Measurements from ENCODE around the gene PDRG1.

PDRG1 gene

DNA sequence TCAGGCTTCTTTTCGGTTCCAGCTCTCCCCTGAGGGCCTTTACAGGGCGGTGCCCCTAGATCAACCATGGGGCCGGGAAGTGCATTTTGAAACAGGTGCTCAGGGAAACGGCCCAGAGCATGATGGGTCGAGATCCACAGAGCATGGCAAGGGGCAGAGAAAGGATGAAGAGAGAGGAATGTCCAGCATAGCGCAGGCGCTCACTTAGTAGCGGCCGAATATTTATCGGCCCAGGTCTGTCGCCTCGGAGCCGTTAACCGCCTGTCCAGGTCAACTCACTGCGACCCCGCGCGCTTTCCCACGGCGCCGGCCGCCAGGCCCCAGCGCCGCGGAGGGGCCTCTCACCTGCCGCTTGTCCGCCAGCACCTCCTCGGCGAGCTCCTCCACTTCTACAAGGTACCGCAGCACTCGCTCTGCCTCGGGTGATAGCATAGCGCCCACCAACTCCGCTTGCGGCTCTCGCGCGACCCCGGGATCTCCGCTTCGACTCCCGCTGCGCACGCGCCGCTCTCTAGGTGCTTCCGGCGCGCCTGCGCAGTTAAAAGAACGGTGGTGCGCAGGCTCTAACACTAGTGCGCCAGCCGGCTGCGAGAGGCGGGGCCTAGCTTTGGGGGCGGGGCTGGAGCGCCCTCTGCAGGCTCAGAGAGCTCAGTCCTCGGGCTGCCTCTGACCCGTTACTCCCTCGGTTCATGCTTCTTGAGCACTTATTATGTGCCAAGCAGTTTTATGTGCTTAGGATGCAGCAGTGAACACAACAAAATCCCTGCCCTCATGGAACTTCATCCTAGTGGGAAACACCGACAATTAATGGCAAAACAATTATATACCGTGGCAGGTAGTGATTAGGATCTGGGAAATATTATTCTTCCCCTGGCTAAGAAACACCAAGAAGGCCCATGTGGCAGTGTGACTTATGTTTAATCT lies at the start of gene PDRG1:
PDRG1 (minus strand) TSS at position 517 of the 924 bp plus-strand sequence; CDS start at position 432, 85 bp downstream.
- DNase-seq, result peak; percentile 98

DNA sequence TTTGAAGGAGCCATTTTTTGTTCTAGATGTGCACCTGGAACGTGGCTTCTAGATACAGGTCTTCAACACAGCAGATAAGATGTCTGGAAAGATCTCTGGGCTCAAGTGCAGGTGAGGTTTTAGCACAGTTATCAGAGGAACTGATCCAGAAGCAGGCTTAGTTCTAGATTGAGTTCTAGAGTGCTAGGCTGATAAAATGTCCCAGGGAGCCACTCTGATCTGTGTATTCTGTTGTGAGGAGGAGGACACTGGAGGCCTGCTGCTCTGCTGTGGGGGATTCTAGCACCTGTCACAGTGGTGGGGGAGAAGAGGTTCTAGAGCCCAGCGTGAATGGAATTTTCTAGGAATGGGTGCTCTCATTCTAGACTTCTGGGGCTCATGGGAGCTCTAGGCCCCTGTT lies 46.4 kb upstream of the PDRG1 start:
- no peak for DNase-seq

DNA sequence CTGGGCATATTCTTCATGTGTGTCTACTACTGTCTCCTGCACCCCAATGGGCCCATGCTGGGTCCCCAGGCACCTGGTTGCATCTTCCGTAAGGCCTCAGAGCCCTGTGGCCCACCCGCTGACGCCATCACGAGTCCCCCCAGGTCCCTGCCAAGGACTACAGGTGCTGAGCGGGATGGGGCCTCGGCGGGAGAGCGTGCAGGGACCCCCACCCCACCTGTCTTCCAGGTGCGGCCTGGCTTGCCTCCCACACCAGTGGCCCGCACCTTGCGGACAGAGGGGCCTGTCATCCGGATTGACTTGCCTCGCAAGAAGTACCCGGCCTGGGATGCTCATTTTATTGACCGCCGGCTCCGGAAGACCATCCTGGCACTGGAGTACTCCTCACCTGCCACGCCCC lies 45.1 kb upstream of the PDRG1 start:
- DNase-seq, result no peak

DNA sequence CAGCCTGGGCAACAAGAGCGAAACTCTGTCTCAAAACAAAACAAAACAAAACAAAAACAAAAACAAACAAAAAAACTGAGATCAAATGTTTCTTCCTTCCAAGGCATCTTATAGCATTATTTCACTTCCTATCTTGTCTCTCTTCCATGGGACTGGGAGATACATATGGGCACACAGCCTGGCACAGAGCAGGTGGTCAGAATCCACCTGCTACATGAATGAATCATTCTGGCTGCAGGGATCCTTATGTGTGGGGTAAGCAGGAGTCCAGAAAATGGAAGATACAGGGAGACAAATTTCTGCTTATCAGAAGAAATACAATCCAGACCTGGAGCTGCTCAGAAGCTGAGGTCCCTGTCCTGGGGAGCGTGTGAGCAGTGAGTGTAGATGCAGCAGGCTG lies 40.2 kb upstream of the PDRG1 start:
- no peak for DNase-seq

DNA sequence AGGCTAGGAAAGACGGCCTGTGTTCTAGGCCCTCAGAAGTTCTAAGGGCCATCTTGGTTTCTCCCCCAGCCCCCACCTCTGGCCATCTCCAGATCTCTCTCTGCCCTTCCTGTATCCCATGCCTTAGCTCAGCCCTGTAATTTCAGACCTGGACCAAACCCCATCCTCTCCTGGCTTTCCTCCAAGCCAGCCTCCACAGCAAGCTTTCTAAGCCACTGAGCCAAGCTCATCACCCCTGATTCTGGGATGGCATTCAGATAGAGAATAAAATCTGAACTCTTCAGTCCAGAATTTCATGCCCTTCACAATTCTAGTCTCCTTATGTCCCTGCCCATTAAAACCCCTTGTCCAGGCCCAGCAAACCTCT lies 39.5 kb upstream of the PDRG1 start:
- DNase-seq, result no peak

DNA sequence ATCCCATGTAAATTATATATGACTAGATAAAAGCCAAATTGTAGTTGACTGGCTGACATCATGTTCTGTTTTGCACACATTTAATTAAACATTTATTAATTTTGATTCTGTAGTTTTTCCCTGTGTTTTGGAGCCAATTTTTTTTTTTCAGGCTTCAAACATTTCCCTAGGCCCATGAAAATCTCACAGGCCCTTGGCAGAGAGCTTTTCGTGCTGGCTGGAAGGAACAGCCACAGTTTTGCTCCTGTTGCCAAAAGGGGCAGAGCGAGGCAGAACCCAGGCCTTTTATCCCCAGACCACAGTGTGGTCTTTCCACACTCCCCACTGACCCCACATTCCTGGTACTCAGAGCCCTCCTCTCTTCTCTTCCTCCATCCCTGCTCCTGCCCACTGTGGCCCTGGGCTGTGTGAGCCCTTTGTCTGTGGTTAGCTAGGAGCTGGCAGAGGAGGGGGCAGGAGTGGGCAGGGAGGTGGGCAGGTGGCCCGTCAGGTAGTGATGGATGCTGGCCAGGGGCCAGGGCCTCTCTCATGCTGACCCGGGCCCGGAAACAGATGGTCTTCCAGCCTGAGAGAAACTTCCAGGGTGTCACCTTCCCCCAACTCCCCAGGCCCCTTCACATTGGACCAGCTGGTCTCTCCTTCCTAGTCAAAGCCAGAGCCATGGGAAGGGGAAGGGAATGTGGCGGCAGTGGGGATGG lies 38.9 kb upstream of the PDRG1 start:
- no peak for DNase-seq

DNA sequence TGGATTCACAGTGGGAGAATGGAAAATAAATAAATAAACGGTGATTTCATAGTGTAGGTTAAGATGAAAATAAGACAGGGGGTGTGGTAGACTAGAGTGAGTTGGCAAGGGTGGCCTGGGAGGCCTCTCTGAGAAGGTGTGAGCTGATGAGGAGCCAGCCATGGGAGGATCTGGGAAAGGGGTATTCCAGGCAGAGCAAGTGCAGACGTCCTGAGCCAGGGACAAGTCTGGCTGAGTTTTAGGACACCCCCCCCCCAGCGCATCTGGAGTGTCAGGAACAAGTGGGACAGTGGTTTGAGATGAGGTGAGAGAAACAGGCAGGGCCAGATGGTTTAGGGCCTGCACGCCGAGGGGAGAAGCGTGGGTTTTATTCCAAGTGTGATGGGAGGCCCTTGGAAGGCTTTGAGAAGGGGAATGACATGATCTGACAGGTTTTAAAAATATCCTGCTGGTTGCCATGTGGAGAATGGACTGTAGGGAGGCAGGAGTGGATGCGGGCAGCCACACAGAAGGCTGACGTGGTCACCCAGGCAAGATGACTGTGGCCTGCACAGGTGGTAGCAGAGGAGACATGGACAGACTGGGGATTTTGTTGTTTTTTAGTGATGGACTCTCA lies 37.3 kb upstream of the PDRG1 start:
- DNase-seq, result no peak

DNA sequence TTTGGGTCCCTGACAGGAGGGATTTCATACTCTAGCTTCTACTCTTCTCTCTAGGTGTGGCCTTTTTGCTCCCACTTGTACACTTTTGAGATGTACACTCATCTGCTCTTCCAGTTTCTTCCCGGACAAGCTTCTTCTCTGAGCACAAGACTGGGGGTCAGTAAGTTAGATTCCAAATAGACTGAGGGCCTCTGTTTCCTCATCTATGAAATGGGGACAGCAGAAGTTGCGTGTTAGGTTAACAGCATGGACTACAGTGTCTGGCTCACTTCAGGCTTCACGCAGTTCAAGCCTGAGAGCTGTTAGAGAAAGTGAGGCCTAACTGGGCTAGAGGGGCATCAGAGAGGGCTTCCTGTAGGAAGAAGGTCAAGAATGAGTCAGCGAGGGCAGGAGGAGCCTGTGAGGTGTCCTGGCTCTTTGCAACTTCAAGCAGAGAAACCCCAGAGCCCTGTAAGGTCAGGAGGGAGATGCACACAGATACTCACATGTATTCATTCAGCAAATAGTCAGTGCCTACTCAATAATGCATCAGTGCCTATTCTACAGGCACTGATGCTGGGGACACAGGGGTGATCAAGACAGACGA lies 36.7 kb upstream of the PDRG1 start:
- DNase-seq, result peak; percentile 72

DNA sequence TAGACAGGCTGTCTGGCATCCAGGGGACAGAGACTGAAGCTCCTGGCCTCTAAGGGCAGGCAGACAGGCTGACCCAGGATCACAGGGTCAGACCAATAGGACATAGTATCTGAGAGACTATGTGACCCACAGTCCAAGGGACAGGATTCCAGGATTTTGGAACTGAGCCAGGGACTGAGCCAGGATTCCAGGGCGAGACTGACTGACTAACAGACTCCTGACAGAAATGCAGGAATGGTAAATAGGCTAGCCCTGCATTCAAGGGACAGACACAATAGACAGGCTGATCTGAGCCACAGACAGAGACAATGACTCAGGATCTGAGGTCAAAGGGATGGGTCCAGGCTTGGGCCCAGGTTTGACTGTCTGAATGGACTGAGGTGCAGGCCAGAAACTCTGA lies 35.9 kb upstream of the PDRG1 start:
- peak; percentile 85 for DNase-seq

DNA sequence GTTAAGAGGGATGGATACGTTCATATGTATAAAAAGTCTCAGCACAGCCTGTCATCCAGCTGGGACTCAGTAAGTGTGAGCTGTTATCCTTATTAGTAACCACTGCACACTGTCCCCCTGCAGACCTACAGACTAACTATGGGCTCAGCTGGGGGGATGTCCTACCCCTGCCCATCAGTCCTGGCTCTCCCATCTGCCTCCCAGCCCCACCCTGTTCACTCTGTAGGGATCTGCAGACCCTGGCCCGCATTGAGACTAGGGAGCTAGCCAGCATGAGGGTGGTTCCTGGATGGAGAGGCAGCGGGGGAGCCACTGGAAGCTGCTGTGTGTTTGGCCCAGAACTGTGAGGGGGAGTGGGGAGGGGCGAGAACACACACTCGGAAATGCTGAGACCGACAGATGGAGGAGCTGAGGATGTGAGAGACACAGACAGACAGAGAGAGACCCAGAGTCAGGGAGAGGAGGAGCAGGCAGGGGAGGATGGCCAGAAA lies 33.2 kb upstream of the PDRG1 start:
- DNase-seq, result no peak

DNA sequence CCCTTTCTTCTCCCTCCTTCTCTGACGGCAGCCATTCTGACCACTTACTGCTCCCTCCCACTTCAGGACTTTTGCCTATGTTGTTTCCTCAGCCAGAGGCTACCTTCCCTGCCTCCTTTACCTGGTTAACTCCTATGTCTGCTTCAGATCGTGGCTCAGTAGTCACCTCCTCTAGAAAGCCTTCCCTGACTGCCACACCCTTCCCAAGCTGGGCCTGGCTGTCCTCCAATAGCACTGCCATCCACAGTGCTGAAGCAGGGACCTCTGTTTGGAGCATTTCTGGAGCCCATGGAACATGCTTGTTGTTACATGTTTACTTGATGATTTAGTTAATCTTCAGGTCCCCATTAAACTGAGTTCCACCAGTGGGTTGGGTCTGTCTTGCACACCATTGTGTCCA lies 29.9 kb upstream of the PDRG1 start:
- no peak for DNase-seq

DNA sequence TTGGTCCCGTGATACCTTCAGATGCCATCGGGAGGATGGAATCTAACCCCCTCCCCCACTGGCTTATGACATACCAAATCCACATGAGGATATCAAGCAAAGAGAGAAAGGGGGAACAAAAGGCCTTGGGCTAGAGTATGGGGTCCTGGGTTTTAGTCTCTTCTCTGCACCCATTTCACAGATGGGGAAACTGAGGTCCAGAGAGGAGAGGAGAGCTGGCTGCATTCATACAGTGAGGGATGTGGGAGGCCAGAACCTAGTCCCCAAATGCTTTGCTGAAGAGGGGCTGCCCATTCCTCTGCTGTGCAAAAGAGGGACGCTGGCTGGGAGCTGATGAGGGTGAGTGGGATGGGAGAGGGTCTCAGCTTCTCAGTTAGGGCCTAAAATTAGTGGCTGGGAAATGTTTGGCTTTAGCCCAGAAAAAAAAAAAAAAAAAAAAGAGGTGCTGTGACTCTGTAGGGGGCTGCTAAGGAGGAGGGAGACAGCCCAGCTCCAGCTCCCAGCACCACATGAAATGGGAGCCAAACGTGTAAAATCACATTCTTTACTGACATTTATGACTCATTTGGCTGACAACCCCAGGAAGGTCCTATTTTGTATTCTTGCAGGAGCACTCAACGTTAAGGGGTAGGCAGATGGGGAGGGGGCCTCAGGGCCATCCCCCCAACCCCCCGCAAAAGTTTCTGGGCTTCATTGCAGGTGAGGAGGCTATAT lies 28.0 kb upstream of the PDRG1 start:
- DNase-seq, result no peak

DNA sequence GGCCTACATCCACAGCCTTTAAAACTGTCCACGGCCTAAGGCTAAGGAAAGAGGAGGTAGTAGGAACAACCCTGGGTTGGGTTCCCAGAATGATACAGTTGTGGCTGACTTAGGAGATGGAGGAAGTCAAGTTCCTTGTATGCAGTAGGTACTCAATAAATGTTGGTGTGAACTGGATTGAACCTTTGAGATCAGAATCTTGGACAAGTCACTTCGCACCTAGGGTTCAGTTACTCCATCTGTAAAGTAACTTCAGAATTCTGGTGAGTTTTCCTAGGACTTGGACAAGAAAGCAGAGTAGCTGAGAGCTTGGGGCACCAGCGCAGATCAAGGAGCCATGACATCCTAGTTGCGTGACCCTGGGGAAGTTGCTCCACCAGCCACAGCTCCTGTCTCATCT lies 25.2 kb upstream of the PDRG1 start:
- DNase-seq, result no peak

DNA sequence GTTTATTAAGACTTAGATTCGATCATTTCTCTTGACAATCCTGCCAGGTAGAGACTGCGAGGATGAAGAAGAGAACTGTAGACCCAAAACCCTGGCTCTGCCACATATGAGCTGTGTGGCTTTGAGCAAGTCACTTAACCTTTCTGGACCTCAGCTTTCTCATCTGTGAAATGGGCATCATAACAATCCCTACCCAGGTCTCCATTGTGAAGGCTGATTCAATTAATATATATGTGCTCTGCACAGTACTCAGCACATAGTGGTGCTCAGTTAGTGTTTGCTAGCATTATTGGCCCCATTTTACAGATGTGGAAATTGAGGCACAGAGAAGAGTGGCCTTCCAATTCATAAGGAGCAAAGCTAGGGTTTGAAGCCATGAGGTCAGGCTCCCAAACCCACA lies 24.0 kb upstream of the PDRG1 start:
- no peak for DNase-seq

DNA sequence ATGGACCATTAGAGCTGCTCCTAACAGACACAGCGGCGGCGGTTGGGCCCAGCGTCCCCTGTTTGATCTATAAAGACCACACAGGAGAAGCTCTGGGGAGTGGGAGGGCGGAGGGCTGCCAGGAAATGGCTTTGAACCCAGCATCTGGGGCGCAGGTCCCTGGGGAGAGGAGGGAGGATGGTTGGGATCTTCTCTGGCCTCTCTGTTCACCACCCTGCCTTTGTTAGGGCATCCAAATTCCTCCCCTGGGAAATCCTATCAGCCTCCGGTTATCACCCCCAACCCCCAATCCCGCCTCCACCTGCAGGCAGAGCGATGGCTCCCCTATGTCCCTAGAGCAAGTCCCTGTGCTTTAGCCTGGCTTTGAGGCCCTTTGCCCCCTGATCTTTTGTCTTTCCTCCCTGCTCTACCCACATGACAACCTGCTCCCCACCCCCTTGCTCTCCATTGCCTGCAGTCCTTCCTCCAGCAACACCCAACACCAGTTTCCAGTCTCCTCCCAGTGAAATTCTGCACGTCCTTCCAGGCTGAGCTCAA lies 23.2 kb upstream of the PDRG1 start:
- DNase-seq, result peak; percentile 65

DNA sequence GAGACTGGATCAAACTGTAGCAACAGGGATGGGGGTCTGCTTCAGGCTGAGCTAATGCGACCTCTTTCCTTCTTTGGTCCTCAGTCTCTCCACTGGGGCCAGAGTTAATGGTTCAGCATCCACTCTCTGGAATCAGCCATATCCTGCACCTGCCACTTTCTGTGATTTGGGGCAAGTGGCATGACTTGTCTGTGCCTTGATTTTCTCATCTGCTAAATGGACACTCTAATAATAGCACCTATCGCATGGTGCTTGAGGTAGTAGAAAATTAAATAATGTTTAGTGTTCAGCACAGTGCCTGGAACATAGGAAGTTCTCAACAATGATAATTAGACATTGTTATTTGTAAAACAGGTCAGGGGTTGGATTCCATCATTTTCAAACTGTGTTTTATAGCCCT lies 22.4 kb upstream of the PDRG1 start:
- no peak for DNase-seq

DNA sequence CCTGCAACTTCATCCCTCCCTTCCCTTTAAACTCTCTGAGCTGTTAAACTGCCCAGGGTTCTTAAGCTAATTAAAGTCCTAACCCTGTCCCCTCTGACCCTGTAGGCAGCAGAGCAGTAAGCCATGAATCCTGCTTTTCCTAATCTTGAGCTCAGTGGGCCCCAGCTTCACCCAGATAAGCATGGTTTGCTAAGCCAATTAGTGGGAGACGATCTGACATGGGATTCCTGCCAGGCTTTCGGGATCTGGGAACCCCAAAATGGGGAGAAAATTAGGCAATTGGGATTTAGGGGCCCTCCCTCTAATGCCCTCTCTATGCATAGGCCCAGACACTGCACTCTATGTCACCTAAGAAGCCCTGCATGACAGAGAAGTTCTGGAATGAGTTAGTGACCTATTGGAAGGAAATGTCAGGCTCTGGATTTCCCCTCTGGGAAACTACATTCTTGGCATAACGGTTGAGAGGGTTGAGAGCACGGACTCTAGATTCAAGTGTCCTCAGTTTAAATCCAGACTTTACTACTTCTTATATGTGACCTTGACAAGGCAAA lies 20.7 kb upstream of the PDRG1 start:
- DNase-seq, result peak; percentile 73

DNA sequence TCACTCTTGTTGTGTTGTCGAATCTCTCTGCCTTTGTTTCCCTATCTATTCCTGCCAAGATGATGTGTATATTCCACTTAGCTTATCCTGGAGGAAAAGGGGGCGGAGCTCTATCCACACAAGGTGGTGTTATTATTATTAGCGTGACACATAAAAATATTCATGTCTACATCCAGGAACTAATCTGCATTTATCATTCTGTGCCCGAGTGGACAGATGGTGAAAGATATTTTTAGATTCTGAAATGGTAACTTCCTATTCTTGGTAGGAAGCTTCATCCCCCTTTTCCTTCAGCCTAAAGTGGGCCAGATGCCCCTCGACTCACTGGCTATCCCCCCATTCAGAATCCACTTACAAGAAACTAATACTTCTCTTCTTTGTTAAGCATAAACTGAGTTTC lies 18.1 kb upstream of the PDRG1 start:
- no peak for DNase-seq

DNA sequence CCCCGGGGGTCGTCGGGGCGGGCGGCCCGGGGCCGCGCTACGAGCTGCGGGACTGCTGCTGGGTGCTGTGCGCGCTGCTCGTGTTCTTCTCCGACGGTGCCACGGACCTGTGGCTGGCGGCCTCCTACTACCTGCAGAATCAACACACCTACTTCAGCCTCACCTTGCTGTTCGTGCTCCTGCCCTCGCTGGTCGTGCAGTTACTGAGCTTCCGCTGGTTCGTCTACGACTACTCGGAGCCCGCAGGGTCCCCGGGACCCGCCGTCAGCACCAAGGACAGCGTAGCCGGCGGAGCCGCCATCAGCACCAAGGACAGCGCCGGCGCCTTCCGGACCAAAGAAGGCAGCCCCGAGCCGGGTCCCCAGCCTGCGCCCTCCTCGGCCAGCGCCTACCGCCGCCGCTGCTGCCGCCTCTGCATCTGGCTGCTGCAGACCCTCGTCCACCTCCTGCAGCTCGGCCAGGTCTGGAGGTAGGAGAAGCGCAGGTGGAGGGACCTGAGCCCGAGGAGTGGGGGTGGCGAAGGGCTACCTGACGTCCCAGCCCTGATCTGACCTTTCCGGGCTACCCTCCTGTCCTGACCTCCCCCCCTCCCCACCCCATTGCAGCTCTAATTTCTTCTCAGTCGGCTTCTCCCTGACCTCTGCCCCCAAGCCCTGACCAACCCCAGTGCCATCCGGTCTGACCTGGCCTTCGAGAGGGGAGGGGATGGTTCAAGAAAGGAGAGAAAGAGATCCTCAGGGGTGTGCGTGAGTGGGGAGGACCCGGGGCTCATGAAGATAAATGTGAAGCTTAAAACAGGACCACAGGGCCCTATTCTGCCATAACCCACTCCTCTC lies 16.7 kb upstream of the PDRG1 start:
- peak; percentile 95 for DNase-seq

DNA sequence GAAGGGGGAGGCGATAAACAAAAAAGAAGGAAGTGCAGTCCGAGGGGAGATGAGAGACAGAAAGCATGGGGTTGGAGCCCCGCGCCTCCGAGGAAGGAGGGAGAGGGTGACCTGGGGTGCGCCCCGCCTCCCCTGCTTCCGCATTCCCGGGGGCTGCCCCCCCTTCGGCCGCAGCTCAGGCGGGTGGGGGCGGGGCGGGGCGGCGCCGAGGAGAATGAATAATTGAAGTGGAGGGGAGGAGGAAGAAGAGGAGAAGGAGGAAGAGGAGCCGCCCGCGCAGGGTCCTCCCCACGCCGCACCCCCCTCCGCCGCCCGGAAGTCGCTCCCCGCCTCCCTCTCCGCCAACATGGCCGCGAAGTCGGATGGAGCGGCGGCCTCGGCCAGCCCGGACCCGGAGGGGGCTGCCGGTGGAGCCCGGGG lies 16.0 kb upstream of the PDRG1 start, which contains the start of gene XKR7:
XKR7 (plus strand) TSS at position 322 of the 420 bp plus-strand sequence; CDS start at position 347, 25 bp downstream.
- DNase-seq, result no peak
